DMS53 (cell line): Measurements from ENCODE around the gene ITPR2.
"Not testable (repeated sequence)": the region's sequence is repeated elsewhere in the genome, so short reads cannot be mapped to it uniquely, and the experiment has no call there.

ENCODE experiments used
- DNase-seq: peaks from one replicate; lab custom pipeline; 2025; lab: John Stamatoyannopoulos, UW

Gene ITPR2

DNA sequence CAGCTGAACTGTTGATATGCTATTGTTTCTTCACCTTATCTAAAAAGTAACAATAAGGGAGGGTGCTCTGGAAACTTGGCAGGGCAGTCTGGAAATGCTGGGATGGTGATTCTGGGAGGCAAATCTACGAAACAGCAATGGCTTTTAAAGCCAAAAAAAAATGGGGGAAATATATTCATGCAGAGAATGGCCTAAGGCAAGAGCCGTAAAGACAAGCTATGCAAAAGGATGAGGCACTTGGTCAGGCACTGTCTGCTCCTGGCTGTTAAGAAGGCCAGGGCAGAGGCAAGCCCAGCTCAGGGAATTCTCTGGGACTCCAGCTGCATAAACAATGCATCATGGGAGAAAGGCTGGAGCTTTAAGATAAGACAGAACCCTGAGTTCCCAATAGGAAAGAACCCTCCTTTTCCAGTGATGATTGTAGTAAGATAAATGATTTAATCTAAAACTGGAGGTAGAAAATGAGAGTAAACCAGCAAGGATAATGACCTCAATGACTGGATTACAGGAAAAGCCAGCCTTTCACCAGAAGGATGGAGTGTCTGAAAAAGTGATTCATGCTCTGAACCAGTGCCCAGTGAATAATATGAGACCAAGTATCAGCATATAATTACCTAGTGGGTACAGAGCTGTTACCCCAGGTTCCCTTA, 46.0 kb downstream of the ITPR2 start:
- peak; percentile 27 for DNase-seq

DNA sequence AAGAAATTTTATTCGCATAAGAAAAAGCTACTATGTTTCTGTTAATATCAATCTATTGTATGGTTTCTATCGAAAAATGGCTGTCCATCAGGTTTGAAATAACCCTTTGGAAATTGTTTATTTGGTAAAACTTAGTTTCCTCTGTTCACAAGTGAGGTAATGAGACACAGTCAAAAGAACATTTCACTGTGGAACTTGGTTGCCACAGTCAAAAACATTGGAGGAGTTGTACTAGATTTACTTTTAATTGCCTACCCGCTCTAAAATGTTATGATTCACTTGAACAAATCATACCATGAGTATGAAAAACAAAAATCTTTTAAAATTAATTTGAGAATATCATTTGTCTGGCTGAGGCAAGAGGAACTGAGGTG, 46.5 kb downstream of the ITPR2 start:
- DNase-seq: no peak

DNA sequence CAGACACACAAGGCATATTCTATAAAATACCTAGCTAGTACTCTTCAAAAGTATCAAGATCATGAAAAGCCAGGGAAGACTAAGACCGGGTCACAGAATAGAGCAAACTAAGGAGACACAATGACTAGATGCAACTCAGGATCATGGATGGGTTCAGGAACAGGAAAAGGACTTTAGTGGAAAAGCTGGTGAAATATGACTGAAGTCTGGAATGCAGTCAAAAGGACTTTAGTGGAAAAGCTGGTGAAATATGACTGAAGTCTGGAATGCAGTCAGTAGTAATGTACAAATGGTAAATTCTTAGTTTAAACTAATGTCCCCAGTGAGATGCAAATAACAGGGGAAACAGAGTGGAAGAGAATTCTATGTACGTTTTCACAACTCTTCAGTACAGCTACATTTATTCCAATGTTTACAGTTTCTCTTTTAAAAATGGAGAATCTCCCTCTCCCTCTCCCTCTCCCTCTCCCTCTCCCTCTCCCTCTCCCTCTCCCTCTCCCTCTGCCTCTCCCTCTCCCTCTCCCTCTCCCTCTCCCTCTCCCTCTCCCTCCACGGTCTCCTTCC, 49.1 kb downstream of the ITPR2 start:
- DNase-seq: not testable (repeated sequence)

DNA sequence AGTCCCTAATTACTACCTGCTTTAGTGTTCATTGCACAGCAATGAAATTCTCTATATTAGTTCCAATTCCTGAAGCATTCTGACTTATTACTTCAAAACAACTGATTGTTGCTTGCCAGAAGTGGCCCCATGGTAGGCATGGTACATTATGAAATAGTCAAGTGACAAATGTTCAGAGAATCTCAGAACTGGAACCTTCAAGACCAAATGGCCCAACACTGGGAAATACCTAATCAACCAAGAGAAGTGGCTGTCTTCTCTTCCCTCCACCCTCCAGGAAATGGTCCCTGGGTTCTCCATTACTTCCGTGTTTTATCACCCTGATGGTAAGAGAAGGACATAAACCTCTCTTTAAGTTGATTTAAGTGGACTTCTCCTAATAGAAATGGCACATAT, 49.9 kb downstream of the ITPR2 start:
- no peak for DNase-seq

DNA sequence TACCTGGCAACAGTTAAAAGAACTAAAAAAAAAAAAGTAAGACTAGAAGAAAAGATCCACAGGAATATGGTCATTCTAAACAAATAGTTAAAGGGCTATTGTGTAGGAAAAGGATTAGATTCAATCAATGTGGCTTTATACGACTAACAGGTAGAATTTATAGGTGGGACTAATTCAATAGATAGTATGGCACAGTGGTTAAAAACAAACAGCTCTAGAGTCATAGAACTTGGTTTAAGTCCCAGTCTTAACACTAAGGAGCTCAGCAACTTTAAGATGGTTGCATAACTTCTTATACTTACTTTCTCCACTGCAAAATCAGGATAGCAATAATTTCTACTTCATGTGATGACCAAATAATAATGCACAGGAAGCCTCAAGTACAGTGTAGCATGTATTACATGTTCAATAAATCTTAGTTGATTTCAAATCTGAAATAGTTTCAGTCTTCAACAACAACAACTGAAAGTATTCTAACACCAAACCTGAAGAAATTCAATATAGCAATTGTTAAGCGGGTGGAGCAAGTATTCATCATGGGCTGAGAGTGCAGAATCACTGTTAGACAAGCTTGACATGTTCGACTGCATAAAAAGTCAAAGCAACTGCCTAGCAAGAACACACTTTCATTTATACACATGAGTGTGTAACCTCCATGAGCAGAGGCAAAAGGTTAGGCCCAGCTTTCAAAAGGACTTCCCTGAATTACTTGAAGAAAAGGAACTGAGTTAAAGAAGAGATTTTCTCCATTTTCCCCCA, 50.4 kb downstream of the ITPR2 start:
- peak; percentile 39 for DNase-seq

DNA sequence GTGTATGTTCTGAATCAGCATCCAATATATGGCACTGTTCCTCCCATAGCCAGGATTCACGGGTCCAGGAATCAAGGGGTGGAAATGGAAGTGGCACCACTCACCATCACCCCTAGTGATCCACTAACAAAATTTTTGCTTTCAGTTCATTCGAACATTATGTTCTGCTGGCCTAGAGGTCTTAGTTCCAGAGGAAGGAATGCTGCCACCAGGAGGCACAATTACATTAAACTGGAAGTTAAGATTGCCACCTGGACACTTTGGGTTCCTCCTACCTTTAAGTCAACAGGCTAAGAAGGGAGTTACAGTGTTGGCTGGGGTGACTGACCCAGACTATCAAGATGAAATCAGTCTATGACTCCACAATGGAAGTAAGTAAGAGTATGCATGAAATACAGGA, 52.3 kb downstream of the ITPR2 start:
- peak; percentile 47 for DNase-seq

DNA sequence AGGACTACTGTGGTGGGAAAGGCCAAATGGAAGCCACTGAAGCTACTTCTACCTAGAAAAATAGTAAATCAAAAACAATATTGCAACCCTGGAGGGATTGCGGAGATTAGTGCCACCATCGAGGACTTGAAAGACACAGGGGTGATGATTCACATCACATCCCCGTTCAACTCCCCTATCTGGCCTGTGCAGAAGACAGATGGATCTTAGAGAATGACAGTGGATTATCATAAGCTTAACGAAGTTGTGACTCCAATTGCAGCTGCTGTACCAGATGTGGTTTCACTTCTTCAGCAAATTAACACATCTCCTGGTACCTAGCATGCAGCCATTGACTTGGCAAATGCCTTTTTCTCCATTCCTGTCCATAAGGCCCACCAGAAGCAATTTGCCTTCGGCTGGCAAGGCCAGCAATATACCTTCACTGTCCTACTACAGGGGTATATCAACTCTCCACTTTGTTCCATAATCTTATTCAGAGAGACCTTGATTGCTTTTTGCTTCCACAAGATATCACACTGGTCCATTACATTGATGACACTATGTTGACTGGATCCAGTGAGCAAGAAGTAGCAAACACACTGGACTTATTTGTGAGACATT, 54.7 kb downstream of the ITPR2 start:
- not testable (repeated sequence) for DNase-seq

DNA sequence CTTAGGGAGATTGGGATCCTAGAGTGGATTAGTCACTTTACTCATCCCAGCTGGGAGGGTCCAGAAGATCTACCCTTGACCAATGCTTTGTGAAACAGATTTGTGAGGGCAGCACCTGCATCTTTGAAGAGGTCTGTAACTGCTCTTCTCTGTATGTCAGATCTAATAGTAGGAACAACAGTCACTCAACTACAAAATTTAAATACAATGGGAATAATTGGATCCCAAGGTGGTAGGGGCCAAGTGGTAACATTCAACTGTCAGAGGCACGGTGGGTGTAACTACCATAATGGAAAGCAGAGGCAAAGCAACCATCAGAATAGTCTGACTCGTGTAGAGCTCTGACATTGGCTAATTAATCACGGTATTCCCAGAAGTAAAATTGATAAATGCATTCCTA, 55.8 kb downstream of the ITPR2 start:
- DNase-seq: no peak

DNA sequence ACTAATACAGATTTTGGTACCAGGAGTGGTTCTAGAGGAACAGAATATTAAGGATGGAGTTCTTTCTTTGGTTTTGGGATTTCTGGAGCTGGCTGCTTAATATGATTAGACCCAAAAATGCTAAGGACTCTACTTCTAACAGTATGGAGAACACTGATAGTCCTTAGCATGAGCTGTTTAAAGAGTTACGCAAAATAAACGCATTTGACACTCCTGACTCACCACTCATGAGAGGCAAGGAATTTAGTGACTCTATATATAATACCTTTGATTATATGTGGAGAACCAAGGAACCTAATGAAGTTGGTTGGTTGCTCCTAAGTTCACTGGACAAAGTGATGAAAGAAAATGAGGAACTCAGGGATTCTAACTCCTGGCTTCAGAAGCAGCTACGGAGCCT, 57.0 kb downstream of the ITPR2 start:
- peak; percentile 55 for DNase-seq

DNA sequence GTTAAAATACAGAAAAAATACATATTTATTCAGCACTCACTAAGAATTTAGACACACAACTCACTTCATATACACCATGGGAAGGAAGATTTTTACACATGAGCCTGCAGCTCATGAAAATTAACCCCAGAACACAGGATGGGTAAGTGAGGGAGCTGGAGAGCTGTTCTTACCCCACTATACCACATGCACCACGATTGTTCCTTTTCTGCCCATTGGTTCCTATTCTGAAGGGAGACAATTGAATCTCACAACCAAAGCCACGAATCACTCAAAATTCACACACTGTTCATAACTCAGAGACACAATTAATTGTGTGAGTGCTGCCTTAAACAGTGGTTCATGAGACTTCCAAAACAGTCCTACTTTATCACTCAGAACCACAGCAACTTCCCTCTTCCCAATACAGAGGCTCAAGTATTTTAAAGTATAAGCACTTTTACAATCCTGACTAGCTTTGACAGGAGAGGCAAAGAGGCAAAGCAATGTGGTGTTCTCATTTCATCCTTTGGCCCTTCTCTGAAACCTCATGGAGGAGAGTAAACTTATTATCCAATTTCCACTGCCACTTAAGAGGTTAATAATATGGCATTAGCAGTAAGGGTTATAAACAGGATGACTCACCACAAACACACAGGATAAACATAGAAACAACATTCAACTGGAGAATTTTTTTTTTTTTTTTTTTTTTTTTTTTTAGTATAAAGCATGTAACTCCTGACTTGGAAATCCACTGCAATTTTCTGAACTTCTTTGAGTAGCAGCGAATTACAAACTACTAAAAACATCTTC, 59.5 kb downstream of the ITPR2 start:
- DNase-seq: peak; percentile 92

DNA sequence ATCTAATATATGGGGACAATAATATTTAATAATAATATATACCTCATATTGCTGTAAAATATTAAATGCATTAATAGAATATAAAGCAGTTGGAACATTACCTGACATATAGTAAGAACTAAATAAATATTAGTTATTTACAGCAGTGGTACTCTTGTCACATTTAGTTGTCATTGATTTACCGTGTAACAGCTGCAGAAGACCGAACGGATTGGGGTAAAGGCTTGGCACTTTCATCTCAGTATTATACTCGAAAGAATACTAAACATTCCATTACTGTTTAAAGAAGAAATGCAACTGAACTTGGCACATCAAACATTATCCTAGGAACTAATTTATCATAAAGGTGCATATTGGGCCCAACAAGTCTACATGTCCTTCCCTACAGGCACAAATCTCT, 61.1 kb downstream of the ITPR2 start:
- DNase-seq: no peak

DNA sequence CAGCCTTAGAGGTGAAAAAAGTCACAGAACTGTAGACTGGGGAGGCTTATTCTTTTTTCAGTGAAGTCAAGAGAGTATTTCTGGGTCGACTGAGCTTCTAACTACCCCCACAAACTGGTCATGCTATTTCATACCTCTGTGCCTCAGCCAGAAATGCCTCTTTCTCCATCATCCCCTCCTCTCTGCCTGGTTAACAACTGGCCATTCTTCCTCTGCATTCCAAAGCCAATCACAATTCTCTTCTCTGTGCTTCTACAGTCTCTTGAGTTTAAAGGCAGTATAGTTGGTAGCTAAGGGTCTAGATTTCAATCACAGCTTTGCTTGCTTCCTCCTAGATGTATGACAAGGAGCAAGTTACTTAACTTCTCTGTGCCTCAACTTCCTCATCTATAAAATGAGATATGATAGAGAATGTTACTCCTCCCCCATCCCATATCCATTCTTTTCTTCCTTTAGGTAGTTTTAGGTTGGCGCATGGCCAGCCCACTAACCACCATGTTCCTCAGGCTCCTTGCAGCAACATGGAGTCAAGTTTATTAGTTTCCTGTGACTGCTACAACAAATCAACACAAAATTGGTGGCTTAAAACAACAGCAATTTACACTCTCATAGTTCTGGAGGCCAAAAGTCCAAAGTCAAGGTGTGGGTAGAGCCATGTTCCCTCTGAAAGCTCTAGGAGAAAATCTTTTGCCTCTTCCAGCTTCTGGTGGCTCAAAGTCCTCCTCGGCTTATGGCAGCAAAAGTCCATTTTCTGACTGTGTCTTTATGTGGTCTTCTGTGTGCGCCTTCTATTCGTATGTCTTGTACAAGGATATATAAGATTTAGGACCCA, 62.5 kb downstream of the ITPR2 start:
- peak; percentile 55 for DNase-seq

DNA sequence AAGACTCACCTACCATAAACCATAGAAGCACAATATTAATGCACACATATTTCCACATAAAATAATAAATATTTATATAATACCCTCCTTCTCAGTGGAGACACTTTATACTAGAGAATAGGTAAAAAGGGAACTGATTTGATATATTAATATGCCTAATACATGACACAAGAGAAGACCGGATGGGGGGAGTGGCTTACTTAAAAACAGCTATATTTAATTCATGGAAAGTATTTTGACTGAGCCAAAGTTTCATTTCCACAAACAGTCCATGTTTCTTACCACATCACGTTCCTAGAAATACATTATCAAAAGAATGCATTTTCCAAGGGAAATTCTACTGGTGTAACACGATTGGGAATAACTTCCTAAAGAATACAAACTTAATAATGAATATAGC, 63.4 kb downstream of the ITPR2 start:
- DNase-seq: peak; percentile 60

DNA sequence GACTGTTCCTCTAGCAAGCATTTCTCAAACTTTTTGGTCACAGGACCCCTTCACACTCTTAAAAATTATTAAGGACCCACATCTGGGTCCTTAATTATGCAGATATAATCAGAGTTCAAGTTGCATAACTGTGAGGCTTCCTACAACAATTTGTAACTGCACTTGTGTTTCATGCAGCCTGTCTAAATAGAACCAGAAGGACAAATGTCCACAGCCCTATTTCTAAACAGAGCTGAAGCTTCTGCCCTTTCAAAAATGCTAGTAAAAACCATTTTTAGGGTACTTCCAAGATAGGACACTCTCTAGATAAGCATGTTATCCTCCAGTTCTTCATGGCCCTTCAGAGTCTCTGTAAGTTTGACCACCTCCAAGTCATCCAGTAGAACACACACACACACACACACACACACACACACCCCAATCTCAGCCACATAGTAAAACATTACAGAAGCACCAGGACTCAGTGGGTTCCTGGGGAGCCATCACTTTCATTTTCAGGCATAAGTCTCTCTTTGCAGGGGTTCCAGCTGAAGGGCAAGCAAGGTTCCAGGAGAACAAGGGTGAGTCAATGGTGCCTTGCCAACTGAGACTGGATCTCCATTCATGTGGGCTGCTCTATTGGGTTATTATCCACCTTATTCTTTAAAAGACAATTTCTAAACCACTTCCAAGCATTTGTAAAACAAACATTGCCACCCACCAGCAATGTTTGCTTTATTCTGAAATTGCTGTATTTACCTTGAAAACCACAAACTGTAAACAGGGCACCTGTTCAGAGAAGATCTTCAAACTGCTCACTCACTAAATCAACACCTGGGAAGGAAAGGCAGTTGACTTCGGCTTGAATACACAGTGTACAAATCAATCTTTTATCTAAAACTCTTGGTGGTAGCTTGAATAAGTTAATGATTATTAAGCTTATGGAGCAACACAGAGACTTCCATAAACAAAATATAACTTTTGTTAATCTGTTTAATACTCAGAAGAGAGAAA, 64.1 kb downstream of the ITPR2 start:
- peak; percentile 97 for DNase-seq

DNA sequence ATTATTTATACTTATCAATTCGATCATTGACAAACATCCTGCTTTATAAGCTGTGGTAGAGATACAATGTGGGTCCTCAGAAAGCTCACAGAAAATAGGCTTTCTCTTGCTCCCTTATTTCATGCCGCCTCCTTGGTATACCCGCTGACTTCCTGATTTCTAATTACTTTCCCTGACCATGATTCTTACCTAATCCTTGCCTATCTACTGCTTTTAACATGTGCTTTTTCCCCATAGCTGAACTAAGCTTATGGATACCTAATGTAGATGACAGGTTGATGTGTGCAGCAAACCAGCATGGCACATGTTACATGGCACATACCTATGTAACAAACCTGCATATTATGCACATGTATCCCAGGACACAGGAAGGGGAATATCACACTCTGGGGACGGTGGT, 65.1 kb downstream of the ITPR2 start:
- DNase-seq: peak; percentile 51

DNA sequence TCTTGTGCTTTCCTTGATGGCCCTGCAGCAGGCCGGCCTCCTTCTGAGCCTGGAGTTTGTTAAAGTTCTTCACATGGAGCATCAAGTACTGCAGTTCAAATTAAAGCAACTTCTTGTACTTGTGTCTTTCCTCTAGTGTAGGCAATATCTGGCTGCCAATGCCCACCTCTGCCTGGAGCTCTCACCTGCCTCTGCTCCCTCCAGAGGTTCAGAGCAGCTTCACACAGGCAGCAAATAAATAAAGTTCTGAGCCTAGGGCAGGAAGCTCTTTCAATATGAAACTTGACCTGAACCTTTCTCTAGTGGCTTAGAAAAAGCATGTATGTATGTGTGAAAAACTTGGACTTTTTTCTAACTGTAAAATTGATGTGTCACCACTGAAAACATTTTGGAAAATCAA, 65.9 kb downstream of the ITPR2 start:
- peak; percentile 79 for DNase-seq

DNA sequence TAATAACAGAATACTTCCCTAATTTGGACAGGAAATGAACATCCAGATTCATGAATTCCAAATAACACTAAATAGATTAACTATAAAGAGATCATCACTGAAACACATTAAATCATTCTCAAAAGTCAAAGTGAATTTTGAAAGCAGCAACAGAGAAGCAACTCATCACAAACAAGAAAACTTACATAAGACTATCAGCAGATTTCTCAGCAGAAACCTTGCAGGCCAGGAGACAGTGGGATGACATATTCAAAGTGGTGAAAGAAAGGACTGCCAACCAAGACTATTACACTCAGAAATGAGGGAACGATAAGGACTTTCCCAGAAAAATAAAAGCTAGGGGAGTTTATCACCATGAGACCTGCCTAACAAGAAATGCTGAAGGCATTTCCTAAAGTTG, 70.8 kb downstream of the ITPR2 start:
- peak; percentile 20 for DNase-seq

DNA sequence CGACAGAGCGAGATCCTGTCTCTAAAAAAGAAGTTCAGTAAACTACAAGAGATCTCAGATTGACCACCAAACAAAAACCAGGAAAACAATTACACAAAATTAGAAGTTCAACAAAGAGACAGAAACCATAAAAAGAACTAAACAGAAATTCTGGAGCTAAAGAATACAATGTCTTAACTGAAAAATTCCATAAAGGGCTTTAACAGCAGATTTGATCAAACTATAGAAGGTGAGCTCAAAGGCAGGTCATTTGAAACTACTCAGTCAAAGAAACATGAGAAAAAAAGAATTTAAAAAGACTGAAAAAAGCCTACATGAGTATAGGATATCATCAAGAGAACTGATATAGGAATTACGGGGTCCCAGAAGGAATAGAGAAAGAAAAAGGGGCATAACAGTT, 71.2 kb downstream of the ITPR2 start:
- no peak for DNase-seq

DNA sequence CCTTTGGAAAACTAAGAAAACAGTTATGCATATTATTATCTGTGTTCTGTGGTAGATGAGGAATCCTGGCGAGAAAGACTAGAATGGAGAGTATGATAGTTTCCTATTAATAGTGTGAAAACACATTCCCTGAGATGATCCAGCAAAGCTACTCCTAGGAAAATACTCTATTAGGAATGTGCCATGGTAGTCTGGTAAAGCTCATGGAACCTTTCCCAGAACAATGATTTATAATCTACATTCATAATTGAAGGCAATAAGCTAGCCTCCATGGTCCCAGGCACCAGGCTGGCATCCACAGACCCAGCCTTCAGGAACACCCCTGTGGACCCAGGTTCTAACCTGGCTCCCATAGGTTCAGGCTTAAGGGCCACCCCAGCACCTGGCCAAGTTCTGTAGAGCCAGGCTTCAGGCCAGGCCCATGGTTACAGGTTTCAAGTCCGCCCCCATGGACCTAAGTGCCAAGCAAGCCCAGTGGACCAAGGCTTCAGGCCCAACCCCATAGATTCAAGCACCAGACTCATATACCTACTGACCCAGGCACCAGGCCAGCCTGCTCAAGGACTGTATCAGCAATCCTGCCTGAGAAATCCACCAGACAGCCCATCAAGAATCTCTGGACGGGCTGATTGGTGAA, 72.2 kb downstream of the ITPR2 start:
- DNase-seq: no peak

DNA sequence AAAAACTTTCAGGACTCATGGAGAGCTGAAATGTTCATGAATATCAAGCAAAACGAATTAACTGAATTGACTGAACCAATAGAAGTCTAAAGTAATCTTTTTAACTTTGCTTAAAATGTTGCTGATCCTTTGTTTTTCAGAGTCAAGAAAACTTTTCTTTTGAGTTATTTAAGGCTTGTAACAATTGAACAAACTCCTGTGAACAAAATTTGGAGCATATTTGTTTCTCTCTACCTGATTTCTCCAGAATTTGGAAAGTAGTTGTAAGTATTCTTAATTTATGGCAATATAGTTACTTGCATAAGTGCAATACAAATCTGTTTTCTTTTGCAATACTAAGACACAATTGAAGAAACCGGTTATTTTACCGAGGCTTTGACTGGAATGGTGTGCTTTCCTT, 77.6 kb downstream of the ITPR2 start:
- peak; percentile 26 for DNase-seq
